ENCODE measurements around the gene CCDC184.

DNA sequence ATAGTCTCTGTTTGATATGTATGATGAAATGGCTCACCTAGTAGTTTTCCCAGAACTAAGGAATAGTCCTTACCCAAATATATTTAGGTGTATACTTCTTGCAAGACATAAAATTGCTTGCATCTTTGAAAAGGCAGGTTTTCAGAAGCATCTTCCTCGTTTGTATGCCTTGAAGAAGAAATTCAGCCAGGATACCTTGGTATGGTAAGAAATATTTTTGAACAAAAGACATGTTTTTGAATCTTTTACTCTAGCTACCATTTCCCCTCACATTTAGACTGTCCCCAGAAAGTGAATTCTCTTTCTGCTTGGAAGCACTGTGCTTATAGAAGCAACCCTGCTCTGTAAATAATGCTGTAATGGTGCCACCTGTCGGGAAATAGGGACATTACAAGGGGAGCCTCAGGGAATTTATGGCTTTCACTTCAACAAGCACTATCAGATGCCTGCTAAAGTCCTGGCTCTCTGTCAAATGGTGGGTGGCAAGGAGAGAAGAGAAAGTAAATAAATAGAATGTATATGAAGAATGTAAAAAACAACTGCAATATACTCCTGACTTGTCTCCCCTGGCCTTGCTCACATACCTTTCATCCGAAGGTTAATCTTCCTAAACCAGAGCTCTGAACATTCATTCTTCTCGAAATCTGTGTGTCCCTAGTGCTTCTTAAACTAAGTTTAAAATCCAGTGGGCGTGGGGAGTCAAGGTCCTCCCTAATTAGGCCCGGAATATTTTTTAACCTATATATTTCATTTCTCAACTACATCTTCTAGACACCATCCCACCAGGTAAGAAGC lies 6.1 kb downstream of the CCDC184 start:
- TF ChIP-seq CTCF (conservative IDR thresholded peaks at IDR 0.05): peak; percentile 92
- TF ChIP-seq EZH2 (IDR thresholded peaks at IDR 0.05; ENCODE audit: low read depth): no peak

Measured in PC-9 (cell line).